ENCODE data around the gene KCNJ9. TPM values are rescaled to one million over a fixed set of nuclear protein-coding genes. Genes with fewer than 3 reads are reported as not detected.

Gene KCNJ9
- total and polyA plus RNA-seq, 2 of the 13 experiments (the other 11 are each of a cell fraction or from before 2014, with no cell fraction given): not detected

GRCh38 chr1:160046494-160047110, 34.7 kb upstream of the KCNJ9 start (continued):
- TF ChIP-seq SNAPC4 (CRISPR knock-in tag; IDR thresholded peaks at IDR 0.05): no peak
- TF ChIP-seq TCF12 (IDR thresholded peaks at IDR 0.05): no peak
- no peak for TF ChIP-seq TCF12 (CRISPR knock-in tag; IDR thresholded peaks at IDR 0.05)
- peak; percentile 49; the same call in 1 of the 2 replicates for TF ChIP-seq FOXP4 (CRISPR knock-in tag; IDR thresholded peaks at IDR 0.05)
- TF ChIP-seq TARDBP (CRISPR knock-in tag; IDR thresholded peaks at IDR 0.05): 0 out of 2 replicates have a peak, but pooled peaks have one; percentile 28
- TF ChIP-seq ZNF768 (CRISPR knock-in tag; IDR thresholded peaks at IDR 0.05): peak; percentile 57; the same call in 1 of the 2 replicates
- TF ChIP-seq ZFP41 (CRISPR knock-in tag; IDR thresholded peaks at IDR 0.05; ENCODE audit: borderline replicate concordance): 0 out of 2 replicates have a peak, but pooled peaks have one; percentile 50
- 0 out of 2 replicates have a peak, but pooled peaks have one; percentile 19 for TF ChIP-seq ZNF7 (CRISPR knock-in tag; IDR thresholded peaks at IDR 0.05)
- no peak for TF ChIP-seq ZNF678 (CRISPR knock-in tag; IDR thresholded peaks at IDR 0.05)
- peak; percentile 29; the same call in 1 of the 2 replicates for TF ChIP-seq SP5 (CRISPR knock-in tag; IDR thresholded peaks at IDR 0.05; ENCODE audit: borderline replicate concordance, low read depth)
- TF ChIP-seq NBN (conservative IDR thresholded peaks at IDR 0.05): no peak
- TF ChIP-seq ZNF672 (CRISPR knock-in tag; IDR thresholded peaks at IDR 0.05): no peak
- no peak for TF ChIP-seq GPBP1L1 (CRISPR knock-in tag; IDR thresholded peaks at IDR 0.05)
- peak; percentile 66 for TF ChIP-seq STAG1 (CRISPR knock-in tag; IDR thresholded peaks at IDR 0.05)
- TF ChIP-seq MAZ (IDR thresholded peaks at IDR 0.05; ENCODE audit: borderline replicate concordance, low read depth, low read length): no peak
- TF ChIP-seq MAZ (CRISPR knock-in tag; IDR thresholded peaks at IDR 0.05; ENCODE audit: low read depth): no peak
- TF ChIP-seq SOX6 (IDR thresholded peaks at IDR 0.05): no peak
- TF ChIP-seq SOX6 (CRISPR knock-in tag; IDR thresholded peaks at IDR 0.05): 0 out of 2 replicates have a peak, but pooled peaks have one; percentile 7
- TF ChIP-seq HMG20A (CRISPR knock-in tag; IDR thresholded peaks at IDR 0.05; ENCODE audit: borderline replicate concordance): peak; percentile 12; the same call in 1 of the 2 replicates
- TF ChIP-seq HDAC1 (CRISPR knock-in tag; IDR thresholded peaks at IDR 0.05): peak; percentile 26; the same call in 1 of the 2 replicates
- 0 out of 2 replicates have a peak, but pooled peaks have one; percentile 28 for TF ChIP-seq PITX1 (CRISPR knock-in tag; IDR thresholded peaks at IDR 0.05)
